ENCODE results near the gene ANAPC1. TPM values are rescaled to one million over a fixed set of nuclear protein-coding genes. Genes with fewer than 3 reads are reported as not detected.
"Not testable (repeated sequence)": the region's sequence is repeated elsewhere in the genome, so short reads cannot be mapped to it uniquely, and the experiment has no call there.

ANAPC1 gene
- total RNA-seq, 1 donor from 2014 or later = 17.0 TPM

GRCh38 chr2:111917106-111917505, 33.1 kb upstream of the ANAPC1 start:
- Histone ChIP-seq H3K4me3 (no peak overlapping the region), H3K36me3 (peaks cover 6% of the 10 kb centered on the region), H3K27me3 (ENCODE audit: low read depth) (no peaks in the 10 kb centered on the region), H3K27ac (replicated peaks) (no peak overlapping the region), H3K4me1 (peaks cover 23% of the 10 kb centered on the region), H3K9me3 (replicated peaks) (no peaks in the 10 kb centered on the region)
- DNase-seq = no peak
- intact Hi-C loops (cut with micrococcal nuclease) = no loop called here
- TF ChIP-seq CTCF (IDR thresholded peaks at IDR 0.05; ENCODE audit: borderline replicate concordance) = no peak

GRCh38 chr2:111912547-111912946, 28.6 kb upstream of the ANAPC1 start:
- Histone ChIP-seq H3K27ac (replicated peaks) (no peak overlapping the region), H3K9me3 (replicated peaks) (no peaks in the 10 kb centered on the region), H3K4me3 (no peak overlapping the region), H3K36me3 (peaks cover 6% of the 10 kb centered on the region), H3K27me3 (ENCODE audit: low read depth) (no peaks in the 10 kb centered on the region), H3K4me1 (peaks cover 45% of the 10 kb centered on the region)
- intact Hi-C loops (cut with micrococcal nuclease) = no loop called here
- DNase-seq = no peak
- no peak for TF ChIP-seq CTCF (IDR thresholded peaks at IDR 0.05; ENCODE audit: borderline replicate concordance)

- H3K9me3 ChIP-seq (replicated peaks); intact Hi-C loops (cut with micrococcal nuclease); H3K36me3 ChIP-seq; H3K27me3 ChIP-seq (ENCODE audit: low read depth); H3K4me3 ChIP-seq; DNase-seq: not testable (repeated sequence)
- H3K27ac ChIP-seq (replicated peaks) = peak overlapping the region; percentile 38
- peaks cover 55% of the 10 kb centered on the region for H3K4me1 ChIP-seq
Measured at GRCh38 chr2:111911295-111911977, 27.4 kb upstream of the ANAPC1 start.

GRCh38 chr2:111910609-111911277, 26.8 kb upstream of the ANAPC1 start:
- peak; percentile 30 for DNase-seq
- Histone ChIP-seq H3K27ac (replicated peaks) (peak overlapping the region; percentile 38), H3K4me3 (no peak overlapping the region), H3K36me3 (no peaks in the 10 kb centered on the region), H3K27me3 (ENCODE audit: low read depth) (no peaks in the 10 kb centered on the region), H3K4me1 (peaks cover 62% of the 10 kb centered on the region), H3K9me3 (replicated peaks) (no peaks in the 10 kb centered on the region)
- TF ChIP-seq CTCF (IDR thresholded peaks at IDR 0.05; ENCODE audit: borderline replicate concordance) = no peak
- intact Hi-C loops (cut with micrococcal nuclease) = no loop called here

GRCh38 chr2:111909997-111910396, 26.0 kb upstream of the ANAPC1 start:
- intact Hi-C loops (cut with micrococcal nuclease); DNase-seq; H3K4me3 ChIP-seq; H3K9me3 ChIP-seq (replicated peaks); H3K27me3 ChIP-seq (ENCODE audit: low read depth); H3K36me3 ChIP-seq: not testable (repeated sequence)
- Histone ChIP-seq H3K4me1 (peaks cover 69% of the 10 kb centered on the region), H3K27ac (replicated peaks) (peak overlapping the region; percentile 65)

GRCh38 chr2:111909079-111909478, 25.1 kb upstream of the ANAPC1 start:
- Histone ChIP-seq H3K9me3 (replicated peaks) (no peaks in the 10 kb centered on the region), H3K36me3 (no peaks in the 10 kb centered on the region), H3K27me3 (ENCODE audit: low read depth) (no peaks in the 10 kb centered on the region), H3K4me3 (no peak overlapping the region), H3K27ac (replicated peaks) (peak overlapping the region; percentile 65), H3K4me1 (peaks cover 78% of the 10 kb centered on the region)
- no peak for TF ChIP-seq CTCF (IDR thresholded peaks at IDR 0.05; ENCODE audit: borderline replicate concordance)
- intact Hi-C loops (cut with micrococcal nuclease) = no loop called here
- DNase-seq = no peak
